ENCODE results near the gene CASK.

GRCh38 chrX:41732260-41732659, 191.1 kb downstream of the CASK start:
- no peak for TF ChIP-seq EZH2 (IDR thresholded peaks at IDR 0.05; ENCODE audit: borderline replicate concordance, insufficient read depth, low read length, poor library complexity, severe bottlenecking)
- no peak for TF ChIP-seq TAF1 (IDR thresholded peaks at IDR 0.05; ENCODE audit: low read depth)
- TF ChIP-seq CTCF (IDR thresholded peaks at IDR 0.05; ENCODE audit: poor library complexity, severe bottlenecking), result no peak
- no peak for TF ChIP-seq POLR2AphosphoS5 (IDR thresholded peaks at IDR 0.05)
- TF ChIP-seq RAD21 (conservative IDR thresholded peaks at IDR 0.05), result no peak
- no peak for TF ChIP-seq EP300 (conservative IDR thresholded peaks at IDR 0.05; ENCODE audit: poor library complexity, severe bottlenecking)
- TF ChIP-seq MXI1 (conservative IDR thresholded peaks at IDR 0.05; ENCODE audit: poor library complexity, severe bottlenecking), result no peak
- TF ChIP-seq, protein P1, sequence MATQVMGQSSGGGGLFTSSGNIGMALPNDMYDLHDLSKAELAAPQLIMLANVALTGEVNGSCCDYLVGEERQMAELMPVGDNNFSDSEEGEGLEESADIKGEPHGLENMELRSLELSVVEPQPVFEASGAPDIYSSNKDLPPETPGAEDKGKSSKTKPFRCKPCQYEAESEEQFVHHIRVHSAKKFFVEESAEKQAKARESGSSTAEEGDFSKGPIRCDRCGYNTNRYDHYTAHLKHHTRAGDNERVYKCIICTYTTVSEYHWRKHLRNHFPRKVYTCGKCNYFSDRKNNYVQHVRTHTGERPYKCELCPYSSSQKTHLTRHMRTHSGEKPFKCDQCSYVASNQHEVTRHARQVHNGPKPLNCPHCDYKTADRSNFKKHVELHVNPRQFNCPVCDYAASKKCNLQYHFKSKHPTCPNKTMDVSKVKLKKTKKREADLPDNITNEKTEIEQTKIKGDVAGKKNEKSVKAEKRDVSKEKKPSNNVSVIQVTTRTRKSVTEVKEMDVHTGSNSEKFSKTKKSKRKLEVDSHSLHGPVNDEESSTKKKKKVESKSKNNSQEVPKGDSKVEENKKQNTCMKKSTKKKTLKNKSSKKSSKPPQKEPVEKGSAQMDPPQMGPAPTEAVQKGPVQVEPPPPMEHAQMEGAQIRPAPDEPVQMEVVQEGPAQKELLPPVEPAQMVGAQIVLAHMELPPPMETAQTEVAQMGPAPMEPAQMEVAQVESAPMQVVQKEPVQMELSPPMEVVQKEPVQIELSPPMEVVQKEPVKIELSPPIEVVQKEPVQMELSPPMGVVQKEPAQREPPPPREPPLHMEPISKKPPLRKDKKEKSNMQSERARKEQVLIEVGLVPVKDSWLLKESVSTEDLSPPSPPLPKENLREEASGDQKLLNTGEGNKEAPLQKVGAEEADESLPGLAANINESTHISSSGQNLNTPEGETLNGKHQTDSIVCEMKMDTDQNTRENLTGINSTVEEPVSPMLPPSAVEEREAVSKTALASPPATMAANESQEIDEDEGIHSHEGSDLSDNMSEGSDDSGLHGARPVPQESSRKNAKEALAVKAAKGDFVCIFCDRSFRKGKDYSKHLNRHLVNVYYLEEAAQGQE (IDR thresholded peaks at IDR 0.05; ENCODE audit: borderline replicate concordance), result no peak
